SK-N-SH (cell line): ENCODE results near the gene SPIN2A. TPM values are rescaled to one million over a fixed set of nuclear protein-coding genes. Genes with fewer than 3 reads are reported as not detected.

Experiments used
- CTCF ChIA-PET: fragments of 300-600, 350-600 bp; formaldehyde crosslinking; extraction: SDS; loops from one replicate; lab custom pipeline; 2021; lab: Yijun Ruan, JAX
- POLR2A ChIA-PET: fragments of 350-600 bp; sonication (Branson Sonifier 250); formaldehyde crosslinking; extraction: SDS; loops from one replicate; lab custom pipeline; 2020; ENCODE audit warnings: antibody characterized with exemption, inconsistent platforms; lab: Yijun Ruan, JAX
- DNase-seq: peaks from one replicate; pipeline ENCODE4 v3.0.0; 2012
- H2AFZ ChIP-seq: fragments of 200-600 bp; sonication (generic); 2 replicates; pipeline ENCODE4 v1.8.1; 2016; ENCODE audit warnings: antibody characterized with exemption, mild to moderate bottlenecking, low read depth
- H3F3A ChIP-seq: fragments of 200-600 bp; sonication (generic); replicated peaks from 2 replicates; pipeline ENCODE3; 2016; ENCODE audit warnings: antibody characterized with exemption, mild to moderate bottlenecking; ENCODE audit not compliant: insufficient read depth
- H3K27ac ChIP-seq, 2 experiments: fragments of 200-500 bp in 1 of 2; fragments of 200-600 bp in 1 of 2; sonication (Bioruptor generic) in 1 of 2; sonication (generic), shearing (Covaris generic) in 1 of 2; 2 replicates each; pipeline versions ENCODE4 v1.5.1 to v1.6.1; 2014 to 2016; ENCODE audit warnings: low read depth in 2 of 2, inconsistent platforms in 1 of 2, low read length in 1 of 2, mild to moderate bottlenecking in 1 of 2, mixed read lengths in 1 of 2
- H3K27me3 ChIP-seq: fragments of 200-600 bp; sonication (generic), shearing (Covaris generic); 2 replicates; pipeline ENCODE4 v1.6.1; 2016; ENCODE audit warnings: mixed run types; ENCODE audit not compliant: insufficient read depth
- H3K36me3 ChIP-seq, 2 experiments: fragments of 200-500 bp in 1 of 2; fragments of 200-600 bp in 1 of 2; sonication (Bioruptor generic) in 1 of 2; sonication (generic) in 1 of 2; replicated peaks in 1 of 2; 2 replicates each; pipeline versions ENCODE3 to v1.5.1; 2014 to 2016; ENCODE audit warnings: low read length in 1 of 2, mild to moderate bottlenecking in 1 of 2; ENCODE audit not compliant: insufficient read depth in 2 of 2, control insufficient read depth in 1 of 2
- H3K4me1 ChIP-seq, 2 experiments: fragments of 200-500 bp in 1 of 2; fragments of 200-600 bp in 1 of 2; sonication (Bioruptor generic) in 1 of 2; sonication (generic), shearing (Covaris generic) in 1 of 2; 2 replicates each; pipeline versions ENCODE4 v1.5.1 to v1.6.1; 2014 to 2016; ENCODE audit warnings: low read depth in 1 of 2, low read length in 1 of 2, mixed run types in 1 of 2; ENCODE audit not compliant: insufficient read depth in 2 of 2, control insufficient read depth in 1 of 2
- H3K4me2 ChIP-seq: fragments of 200-600 bp; sonication (generic), shearing (Covaris generic); 2 replicates; pipeline ENCODE4 v1.6.1; 2017; ENCODE audit warnings: mixed run types
- H3K4me3 ChIP-seq, 2 experiments: fragments of 200-500 bp in 1 of 2; fragments of 200-600 bp in 1 of 2; sonication (Bioruptor generic) in 1 of 2; sonication (generic), shearing (Covaris generic) in 1 of 2; 2 replicates each; pipeline versions ENCODE4 v1.5.1 to v1.8.1; 2014 to 2016; ENCODE audit warnings: low read depth in 2 of 2, inconsistent platforms in 1 of 2, low read length in 1 of 2, mild to moderate bottlenecking in 1 of 2, mixed read lengths in 1 of 2, moderate library complexity in 1 of 2
- H3K79me2 ChIP-seq: fragments of 200-600 bp; sonication (generic); 2 replicates; pipeline ENCODE4 v1.8.1; 2017; ENCODE audit warnings: mild to moderate bottlenecking; ENCODE audit not compliant: insufficient read depth
- H3K9ac ChIP-seq: fragments of 200-600 bp; sonication (generic); 2 replicates; pipeline ENCODE4 v1.6.1; 2017; ENCODE audit warnings: mixed run types
- H3K9me2 ChIP-seq: fragments of 200-600 bp; sonication (generic); 2 replicates; pipeline ENCODE4 v1.6.1; 2017; ENCODE audit warnings: mixed run types
- H3K9me3 ChIP-seq: fragments of 200-600 bp; sonication (generic); 2 replicates; pipeline ENCODE4 v1.6.1; 2017; ENCODE audit warnings: mixed run types, mild to moderate bottlenecking, moderate library complexity
- H4K20me1 ChIP-seq: fragments of 200-600 bp; sonication (generic); 2 replicates; pipeline ENCODE4 v1.6.1; 2017; ENCODE audit warnings: mild to moderate bottlenecking, mixed run types; ENCODE audit not compliant: insufficient read depth
- CTCF ChIP-seq: fragments of 200-600 bp; sonication (generic); IDR thresholded peaks from 2 replicates; pipeline ENCODE4 v1.6.1; 2017; ENCODE audit warnings: antibody characterized with exemption, mild to moderate bottlenecking, moderate library complexity
- ELF1 ChIP-seq: IDR thresholded peaks from 2 replicates; pipeline ENCODE4 v1.4.0; 2012
- EP300 ChIP-seq, 2 experiments: IDR thresholded peaks; 2 replicates each; pipeline versions ENCODE4 v1.4.0 to v1.6.1; 2012; ENCODE audit warnings: borderline replicate concordance in 1 of 2, low read depth in 1 of 2, low read length in 1 of 2
- FOXJ3 ChIP-seq: sonication (generic); formaldehyde crosslinking; IDR thresholded peaks from 2 replicates; pipeline ENCODE4 v1.5.1; 2020; ENCODE audit warnings: mild to moderate bottlenecking, missing genetic modification reagents
- MAX ChIP-seq: IDR thresholded peaks from 2 replicates; pipeline ENCODE4 v1.4.0; 2012; ENCODE audit warnings: low read depth
- MEF2A ChIP-seq: IDR thresholded peaks from 2 replicates; pipeline ENCODE4 v1.4.0; 2012; ENCODE audit warnings: low read depth, borderline replicate concordance
- NFIC ChIP-seq: IDR thresholded peaks from 2 replicates; pipeline ENCODE4 v1.4.0; 2012; ENCODE audit warnings: borderline replicate concordance
- NRF1 ChIP-seq: IDR thresholded peaks from 2 replicates; pipeline ENCODE4 v1.6.1; 2012; ENCODE audit warnings: low read depth, mild to moderate bottlenecking, low read length
- RAD21 ChIP-seq: IDR thresholded peaks from 2 replicates; pipeline ENCODE4 v1.6.1; 2012; ENCODE audit warnings: mild to moderate bottlenecking, low read length
- RCOR1 ChIP-seq: fragments of 150-350 bp; IDR thresholded peaks from 2 replicates; pipeline ENCODE4 v1.6.1; 2017; ENCODE audit warnings: antibody characterized with exemption, low read length
- REST ChIP-seq: IDR thresholded peaks from 2 replicates; pipeline ENCODE4 v1.6.1; 2012; ENCODE audit warnings: mild to moderate bottlenecking, low read depth, low read length, moderate library complexity
- RXRA ChIP-seq: IDR thresholded peaks from 2 replicates; pipeline ENCODE4 v1.4.0; 2012; ENCODE audit warnings: low read depth, mild to moderate bottlenecking, borderline replicate concordance
- SMC3 ChIP-seq: IDR thresholded peaks from 2 replicates; pipeline ENCODE4 v1.6.1; 2012; ENCODE audit warnings: low read depth, low read length, improper control_type of control experiment
- TAF1 ChIP-seq: IDR thresholded peaks from 2 replicates; pipeline ENCODE4 v1.6.1; 2012; ENCODE audit warnings: low read depth, mild to moderate bottlenecking, low read length, moderate library complexity, borderline replicate concordance
- TCF12 ChIP-seq: IDR thresholded peaks from 2 replicates; pipeline ENCODE4 v1.4.0; 2012
- TEAD4 ChIP-seq: IDR thresholded peaks from 2 replicates; pipeline ENCODE4 v1.4.0; 2012; ENCODE audit warnings: mild to moderate bottlenecking, borderline replicate concordance; ENCODE audit not compliant: insufficient read depth
- YY1 ChIP-seq: IDR thresholded peaks from 2 replicates; pipeline ENCODE4 v1.4.0; 2012; ENCODE audit warnings: low read depth, mild to moderate bottlenecking
- WGBS: methylation state at CpG from one replicate; pipeline ENCODE4 v1.1.6; 2017; ENCODE audit warnings: low lambda C conversion rate; 5-methylcytosine and 5-hydroxymethylcytosine counted together
- polyA plus RNA-seq, 3 experiments: library from polyadenylated mRNA; depleted of rRNA; stranded (reverse); fragments of >200 nt; gene quantifications; 2 replicates each; pipeline ENCODE4 v1.2.3, GENCODE V29; 2012

The SPIN2A gene
- polyA plus RNA-seq, 1 of the 3 experiments (the other 2 are of a cell fraction) = 0.46 TPM

GRCh38 chrX:57172544-57172943 lies 35.3 kb upstream of the SPIN2A start:
- no peaks in the 10 kb centered on the region for H4K20me1 ChIP-seq
- no peak for DNase-seq
- TF ChIP-seq RXRA (no peak), TCF12 (no peak), RCOR1 (no peak)

GRCh38 chrX:57156397-57157049 lies 19.3 kb upstream of the SPIN2A start:
- ChIA-PET POLR2A (no interaction called here), CTCF (interaction anchor here (0.9 to 1.1 kb wide), 2 partner anchors 10 to 24 kb away, joined by 3 to 5 read pairs; no protein-coding TSS in a partner anchor)
- no peak overlapping the region for H3K4me2 ChIP-seq
- H3K79me2 ChIP-seq = no peaks in the 10 kb centered on the region
- H3K9me2 ChIP-seq = no peaks in the 10 kb centered on the region
- H3K36me3 ChIP-seq = no peaks in the 10 kb centered on the region
- no peaks in the 10 kb centered on the region for H3K27me3 ChIP-seq
- H3K4me3 ChIP-seq = no peak overlapping the region; a peak in 1 of 4 replicates
- 38% methylated on average over 4 of the region's 5 CpGs for WGBS
- H3K9me3 ChIP-seq = no peaks in the 10 kb centered on the region
- no peaks in the 10 kb centered on the region for H4K20me1 ChIP-seq
- no peak overlapping the region for H2AFZ ChIP-seq
- H3K9ac ChIP-seq = no peak overlapping the region
- no peaks in the 10 kb centered on the region for H3F3A ChIP-seq
- TF ChIP-seq RAD21 (peak; percentile 59), CTCF (peak; percentile 44), TEAD4 (no peak), SMC3 (0 out of 2 replicates have a peak, but pooled peaks have one; percentile 9)
- H3K27ac ChIP-seq = no peak overlapping the region
- DNase-seq = no peak
- H3K4me1 ChIP-seq = no peaks in the 10 kb centered on the region

More at GRCh38 chrX:57172544-57172943, 35.3 kb upstream of the SPIN2A start:
- no peak overlapping the region for H3K4me3 ChIP-seq
- ChIA-PET POLR2A (no interaction called here), CTCF (no interaction called here)
- no peaks in the 10 kb centered on the region for H3K79me2 ChIP-seq
- H3K9me2 ChIP-seq = no peaks in the 10 kb centered on the region
- no peaks in the 10 kb centered on the region for H3K9me3 ChIP-seq
- no peaks in the 10 kb centered on the region for H3K27me3 ChIP-seq
- no peak overlapping the region for H3K9ac ChIP-seq
- no peaks in the 10 kb centered on the region for H3K4me1 ChIP-seq
- H3F3A ChIP-seq = no peaks in the 10 kb centered on the region
- H3K4me2 ChIP-seq = no peak overlapping the region
- no peak overlapping the region for H2AFZ ChIP-seq
- no peak overlapping the region for H3K27ac ChIP-seq
- WGBS = 38% methylated on average over 6 of the region's 6 CpGs
- no peaks in the 10 kb centered on the region for H3K36me3 ChIP-seq

GRCh38 chrX:57155171-57155570 lies 18.0 kb upstream of the SPIN2A start:
- Histone ChIP-seq H3K27ac (no peak overlapping the region), H3F3A (no peaks in the 10 kb centered on the region), H3K9me3 (no peaks in the 10 kb centered on the region), H3K9me2 (no peaks in the 10 kb centered on the region), H3K36me3 (no peaks in the 10 kb centered on the region), H3K4me3 (no peak overlapping the region), H2AFZ (no peak overlapping the region), H3K9ac (no peak overlapping the region), H3K4me1 (no peaks in the 10 kb centered on the region), H3K27me3 (no peaks in the 10 kb centered on the region), H3K79me2 (no peaks in the 10 kb centered on the region), H4K20me1 (no peaks in the 10 kb centered on the region), H3K4me2 (no peak overlapping the region)
- DNase-seq = no peak
- CTCF ChIA-PET = no interaction called here
- WGBS = 53% methylated on average over 2 of the region's 2 CpGs
- POLR2A ChIA-PET = no interaction called here
- no peak for TF ChIP-seq SMC3
- TF ChIP-seq RXRA = no peak
- no peak for TF ChIP-seq NRF1
- TF ChIP-seq ELF1 = no peak
- TF ChIP-seq MAX = no peak
- TF ChIP-seq EP300 (IDR thresholded peaks at IDR 0.05; ENCODE audit: borderline replicate concordance in 1 of 2, low read depth in 1 of 2, low read length in 1 of 2) = no peak
- no peak for TF ChIP-seq RAD21
- no peak for TF ChIP-seq FOXJ3 (CRISPR knock-in tag)
- no peak for TF ChIP-seq TCF12
- TF ChIP-seq YY1 = no peak
- no peak for TF ChIP-seq MEF2A
- TF ChIP-seq TEAD4 = no peak
- no peak for TF ChIP-seq REST
- no peak for TF ChIP-seq NFIC
- no peak for TF ChIP-seq TAF1
